GM12878 (cell line): ENCODE results near the gene SENP7. TPM values are rescaled to one million over a fixed set of nuclear protein-coding genes. Genes with fewer than 3 reads are reported as not detected.

Experiments used
- ATF7 ChIP-seq: fragments of 450-650 bp; IDR thresholded peaks from 2 replicates; pipeline ENCODE4 v1.6.1; 2016; ENCODE audit warnings: low read depth, mild to moderate bottlenecking
- CHD2 ChIP-seq: IDR thresholded peaks from 2 replicates; pipeline ENCODE4 v1.6.1; 2011; ENCODE audit warnings: low read depth, low read length, improper control_type of control experiment, borderline replicate concordance
- NFIC ChIP-seq: IDR thresholded peaks from 2 replicates; pipeline ENCODE4 v1.6.1; 2012; ENCODE audit warnings: low read depth, mild to moderate bottlenecking, inconsistent platforms, low read length, moderate library complexity
- SUZ12 ChIP-seq: fragments of 200-600 bp; sonication (generic); IDR thresholded peaks from one replicate; pipeline ENCODE4 v1.6.1; 2018; ENCODE audit warnings: antibody characterized with exemption, mild to moderate bottlenecking; ENCODE audit not compliant: unreplicated experiment
- polyA plus RNA-seq, 11 experiments: library from polyadenylated mRNA; depleted of rRNA in 4 of 11; unstranded in 6 of 11; stranded (reverse) in 5 of 11; fragments of >200 nt; fragmentation: Nextera tagmentation in 4 of 11; fragmentation: Illumina TruSeq in 1 of 11; extraction: Ambion mirVana in 4 of 11; extraction: Trizol in 1 of 11; gene quantifications; 1 replicate in 1 of 11; 2 replicates in 10 of 11; pipeline versions ENCODE4 v1.2.1 to v1.2.3, GENCODE V29; 2011 to 2016; ENCODE audit warnings: inconsistent platforms in 2 of 11, missing spikeins in 2 of 11, low read depth in 1 of 11
- total RNA-seq, 4 experiments: library from RNA; depleted of rRNA in 3 of 4; stranded (reverse); fragments of >200 nt in 3 of 4; fragmentation: Illumina TruSeq in 1 of 4; extraction: Trizol in 1 of 4; gene quantifications; 2 replicates each; pipeline versions ENCODE4 v1.2.1 to v1.2.3, GENCODE V29; 2013 to 2021
- TF ChIP-seq, protein P1 (sequence below): fragments of 450-650 bp; formaldehyde crosslinking; IDR thresholded peaks from 2 replicates; pipeline ENCODE4 v1.4.0; 2022; ENCODE audit warnings: mild to moderate bottlenecking, moderate library complexity
- TF ChIP-seq, protein P2 (sequence below): fragments of 450-650 bp; IDR thresholded peaks from 2 replicates; pipeline ENCODE4 v1.6.1; 2017; ENCODE audit warnings: mild to moderate bottlenecking

SENP7 gene
- total and polyA plus RNA-seq, 10 of the 15 experiments (the other 5 are each of a cell fraction or from before 2014, with no cell fraction given) = 2.6 to 14.7 (median 8.3) TPM

GRCh38 chr3:101561630-101562328 lies 48.8 kb upstream of the SENP7 start, which contains the start of gene TRMT10C (continued):
- TF ChIP-seq, protein P1, sequence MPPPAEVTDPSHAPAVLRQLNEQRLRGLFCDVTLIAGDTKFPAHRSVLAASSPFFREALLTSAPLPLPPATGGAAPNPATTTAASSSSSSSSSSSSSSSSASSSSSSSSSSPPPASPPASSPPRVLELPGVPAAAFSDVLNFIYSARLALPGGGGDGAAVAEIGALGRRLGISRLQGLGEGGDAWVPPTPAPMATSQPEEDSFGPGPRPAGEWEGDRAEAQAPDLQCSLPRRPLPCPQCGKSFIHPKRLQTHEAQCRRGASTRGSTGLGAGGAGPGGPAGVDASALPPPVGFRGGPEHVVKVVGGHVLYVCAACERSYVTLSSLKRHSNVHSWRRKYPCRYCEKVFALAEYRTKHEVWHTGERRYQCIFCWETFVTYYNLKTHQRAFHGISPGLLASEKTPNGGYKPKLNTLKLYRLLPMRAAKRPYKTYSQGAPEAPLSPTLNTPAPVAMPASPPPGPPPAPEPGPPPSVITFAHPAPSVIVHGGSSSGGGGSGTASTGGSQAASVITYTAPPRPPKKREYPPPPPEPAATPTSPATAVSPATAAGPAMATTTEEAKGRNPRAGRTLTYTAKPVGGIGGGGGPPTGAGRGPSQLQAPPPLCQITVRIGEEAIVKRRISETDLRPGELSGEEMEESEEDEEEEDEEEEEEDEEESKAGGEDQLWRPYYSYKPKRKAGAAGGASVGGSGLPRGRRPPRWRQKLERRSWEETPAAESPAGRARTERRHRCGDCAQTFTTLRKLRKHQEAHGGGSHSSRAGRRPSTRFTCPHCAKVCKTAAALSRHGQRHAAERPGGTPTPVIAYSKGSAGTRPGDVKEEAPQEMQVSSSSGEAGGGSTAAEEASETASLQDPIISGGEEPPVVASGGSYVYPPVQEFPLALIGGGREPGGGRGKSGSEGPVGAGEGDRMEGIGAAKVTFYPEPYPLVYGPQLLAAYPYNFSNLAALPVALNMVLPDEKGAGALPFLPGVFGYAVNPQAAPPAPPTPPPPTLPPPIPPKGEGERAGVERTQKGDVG (CRISPR knock-in tag) = no peak
- TF ChIP-seq ATF7 = peak; percentile 56; the same call in 1 of the 2 replicates
- peak; percentile 65; the same call in 1 of the 2 replicates for TF ChIP-seq CHD2
- no peak for TF ChIP-seq SUZ12
- TF ChIP-seq NFIC = peak; percentile 15; the same call in 1 of the 2 replicates
- TF ChIP-seq, protein P2, sequence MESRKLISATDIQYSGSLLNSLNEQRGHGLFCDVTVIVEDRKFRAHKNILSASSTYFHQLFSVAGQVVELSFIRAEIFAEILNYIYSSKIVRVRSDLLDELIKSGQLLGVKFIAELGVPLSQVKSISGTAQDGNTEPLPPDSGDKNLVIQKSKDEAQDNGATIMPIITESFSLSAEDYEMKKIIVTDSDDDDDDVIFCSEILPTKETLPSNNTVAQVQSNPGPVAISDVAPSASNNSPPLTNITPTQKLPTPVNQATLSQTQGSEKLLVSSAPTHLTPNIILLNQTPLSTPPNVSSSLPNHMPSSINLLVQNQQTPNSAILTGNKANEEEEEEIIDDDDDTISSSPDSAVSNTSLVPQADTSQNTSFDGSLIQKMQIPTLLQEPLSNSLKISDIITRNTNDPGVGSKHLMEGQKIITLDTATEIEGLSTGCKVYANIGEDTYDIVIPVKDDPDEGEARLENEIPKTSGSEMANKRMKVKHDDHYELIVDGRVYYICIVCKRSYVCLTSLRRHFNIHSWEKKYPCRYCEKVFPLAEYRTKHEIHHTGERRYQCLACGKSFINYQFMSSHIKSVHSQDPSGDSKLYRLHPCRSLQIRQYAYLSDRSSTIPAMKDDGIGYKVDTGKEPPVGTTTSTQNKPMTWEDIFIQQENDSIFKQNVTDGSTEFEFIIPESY = no peak
